ENCODE data around the gene FAM210B.

FAM210B gene

GRCh38 chr20:56412473-56412790 lies 53.7 kb downstream of the FAM210B start:
- H3K36me3 ChIP-seq (ENCODE audit: low read length): peaks cover 3% of the 10 kb centered on the region; the same call in 1 of the 2 replicates
- H3K27ac ChIP-seq (ENCODE audit: low read depth, low read length): no peak overlapping the region
- H3F3A ChIP-seq (ENCODE audit: insufficient read depth): no peaks in the 10 kb centered on the region; the same call in 1 of the 2 replicates
- H3K27me3 ChIP-seq (ENCODE audit: low read length): no peaks in the 10 kb centered on the region
- no peak overlapping the region for H3K4me2 ChIP-seq (ENCODE audit: low read depth, low read length, poor library complexity, severe bottlenecking)
- no peak overlapping the region for H2AFZ ChIP-seq (ENCODE audit: low read depth, low read length, severe bottlenecking)
- no peak overlapping the region for H3K4me3 ChIP-seq (ENCODE audit: insufficient read depth, low read length, poor library complexity, severe bottlenecking)
- no peaks in the 10 kb centered on the region for H3K9me2 ChIP-seq (replicated peaks; ENCODE audit: insufficient read depth, low read length)
- H3K9ac ChIP-seq (ENCODE audit: low read length): no peak overlapping the region
- TF ChIP-seq EZH2phosphoT487 (conservative IDR thresholded peaks at IDR 0.05; ENCODE audit: low read length) (no peak), CTCF (IDR thresholded peaks at IDR 0.05; ENCODE audit: insufficient read depth, low read length, poor library complexity, severe bottlenecking) (no peak)
- H4K20me1 ChIP-seq (ENCODE audit: low read depth, low read length): no peaks in the 10 kb centered on the region
- no peaks in the 10 kb centered on the region for H3K9me3 ChIP-seq (ENCODE audit: insufficient read depth, low read length)
- H3K79me2 ChIP-seq (ENCODE audit: insufficient read depth, low read length): no peaks in the 10 kb centered on the region

DNA sequence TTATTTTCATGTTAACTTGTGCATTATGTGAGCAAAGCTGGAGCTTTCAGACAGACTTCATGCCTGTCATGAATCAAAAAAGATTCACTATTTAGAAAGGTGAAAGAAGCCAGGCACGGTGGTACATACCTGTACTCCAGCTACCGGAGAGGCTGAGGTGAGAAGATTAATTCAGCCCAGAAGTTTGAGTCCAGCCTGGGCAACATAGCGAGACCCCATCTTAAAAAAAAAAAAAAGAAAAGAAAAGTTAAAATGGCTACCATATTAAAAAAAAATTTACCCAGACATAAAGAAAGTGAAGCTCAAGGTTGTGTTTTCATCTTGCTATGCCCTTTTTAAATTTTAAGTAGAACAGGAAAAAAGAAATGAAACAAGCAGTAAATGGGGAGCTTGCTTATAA lies 54.2 kb downstream of the FAM210B start:
- no peak overlapping the region for H3K4me3 ChIP-seq (ENCODE audit: insufficient read depth, low read length, poor library complexity, severe bottlenecking)
- no peaks in the 10 kb centered on the region for H3K79me2 ChIP-seq (ENCODE audit: insufficient read depth, low read length)
- no peak overlapping the region for H3K27ac ChIP-seq (ENCODE audit: low read depth, low read length)
- H2AFZ ChIP-seq (ENCODE audit: low read depth, low read length, severe bottlenecking): no peak overlapping the region
- no peaks in the 10 kb centered on the region for H4K20me1 ChIP-seq (ENCODE audit: low read depth, low read length)
- H3K36me3 ChIP-seq (ENCODE audit: low read length): no peaks in the 10 kb centered on the region
- no peaks in the 10 kb centered on the region for H3K9me3 ChIP-seq (ENCODE audit: insufficient read depth, low read length)
- TF ChIP-seq CTCF (IDR thresholded peaks at IDR 0.05; ENCODE audit: insufficient read depth, low read length, poor library complexity, severe bottlenecking): no peak
- no peak for TF ChIP-seq EZH2phosphoT487 (conservative IDR thresholded peaks at IDR 0.05; ENCODE audit: low read length)
- no peak overlapping the region for H3K4me2 ChIP-seq (ENCODE audit: low read depth, low read length, poor library complexity, severe bottlenecking)
- no peaks in the 10 kb centered on the region for H3K27me3 ChIP-seq (ENCODE audit: low read length)
- H3K9ac ChIP-seq (ENCODE audit: low read length): no peak overlapping the region
- no peaks in the 10 kb centered on the region; the same call in 1 of the 2 replicates for H3F3A ChIP-seq (ENCODE audit: insufficient read depth)
- H3K9me2 ChIP-seq (replicated peaks; ENCODE audit: insufficient read depth, low read length): no peaks in the 10 kb centered on the region

- H3K9me2 ChIP-seq (replicated peaks; ENCODE audit: insufficient read depth, low read length): no peaks in the 10 kb centered on the region
- H3K9me3 ChIP-seq (ENCODE audit: insufficient read depth, low read length): no peaks in the 10 kb centered on the region
- no peak for TF ChIP-seq CTCF (IDR thresholded peaks at IDR 0.05; ENCODE audit: insufficient read depth, low read length, poor library complexity, severe bottlenecking)
- TF ChIP-seq EZH2phosphoT487 (conservative IDR thresholded peaks at IDR 0.05; ENCODE audit: low read length): no peak
- H4K20me1 ChIP-seq (ENCODE audit: low read depth, low read length): no peaks in the 10 kb centered on the region
- no peak overlapping the region for H2AFZ ChIP-seq (ENCODE audit: low read depth, low read length, severe bottlenecking)
- H3K4me3 ChIP-seq (ENCODE audit: insufficient read depth, low read length, poor library complexity, severe bottlenecking): no peak overlapping the region
- H3K9ac ChIP-seq (ENCODE audit: low read length): no peak overlapping the region
- H3K27ac ChIP-seq (ENCODE audit: low read depth, low read length): no peak overlapping the region
- no peaks in the 10 kb centered on the region for H3K79me2 ChIP-seq (ENCODE audit: insufficient read depth, low read length)
- no peaks in the 10 kb centered on the region for H3K36me3 ChIP-seq (ENCODE audit: low read length)
- H3K4me2 ChIP-seq (ENCODE audit: low read depth, low read length, poor library complexity, severe bottlenecking): no peak overlapping the region
- no peaks in the 10 kb centered on the region; the same call in 1 of the 2 replicates for H3F3A ChIP-seq (ENCODE audit: insufficient read depth)
- H3K27me3 ChIP-seq (ENCODE audit: low read length): no peaks in the 10 kb centered on the region
Observed at GRCh38 chr20:56414842-56415765, 56.3 kb downstream of the FAM210B start.
